IMR-90 (cell line): ENCODE measurements around the gene PRKD1.

Experiments used
- CEBPB ChIP-seq: IDR thresholded peaks from 2 replicates; pipeline ENCODE4 v1.6.1; 2012; ENCODE audit warnings: low read depth, low read length, improper control_type of control experiment
- CHD1 ChIP-seq: IDR thresholded peaks from 2 replicates; pipeline ENCODE4 v1.6.1; 2012; ENCODE audit warnings: low read depth, low read length, improper control_type of control experiment
- CTCF ChIP-seq: conservative IDR thresholded peaks from 2 replicates; pipeline ENCODE4 v1.5.1; 2012; ENCODE audit warnings: mild to moderate bottlenecking, low read depth, low read length, improper control_type of control experiment
- MAFK ChIP-seq: IDR thresholded peaks from 2 replicates; pipeline ENCODE4 v1.6.1; 2012; ENCODE audit warnings: low read depth, low read length, improper control_type of control experiment
- MXI1 ChIP-seq: IDR thresholded peaks from 2 replicates; pipeline ENCODE4 v1.6.1; 2012; ENCODE audit warnings: low read depth, mild to moderate bottlenecking, low read length, moderate library complexity, borderline replicate concordance
- NFE2L2 ChIP-seq: fragments of 150-350 bp; IDR thresholded peaks from 2 replicates; pipeline ENCODE4 v1.6.1; 2016; ENCODE audit warnings: low read depth, mild to moderate bottlenecking, low read length
- POLR2A ChIP-seq: IDR thresholded peaks from 2 replicates; pipeline ENCODE4 v1.6.1; 2012; ENCODE audit warnings: mild to moderate bottlenecking, low read depth, low read length
- RAD21 ChIP-seq: IDR thresholded peaks from 2 replicates; pipeline ENCODE4 v1.6.1; 2012; ENCODE audit warnings: low read length, improper control_type of control experiment
- RCOR1 ChIP-seq: IDR thresholded peaks from 2 replicates; pipeline ENCODE4 v1.6.1; 2012; ENCODE audit warnings: mild to moderate bottlenecking, low read length, improper control_type of control experiment; ENCODE audit not compliant: insufficient replicate concordance
- RFX5 ChIP-seq: IDR thresholded peaks from 2 replicates; pipeline ENCODE4 v1.8.0; 2012; ENCODE audit warnings: low read depth, mild to moderate bottlenecking, low read length, moderate library complexity
- SMC3 ChIP-seq: fragments of 150-350 bp; IDR thresholded peaks from 2 replicates; pipeline ENCODE4 v1.6.1; 2016; ENCODE audit warnings: low read depth, mild to moderate bottlenecking, antibody characterized with exemption, low read length, moderate library complexity
- USF2 ChIP-seq: fragments of 150-350 bp; IDR thresholded peaks from 2 replicates; pipeline ENCODE4 v1.6.1; 2017; ENCODE audit warnings: mild to moderate bottlenecking, antibody characterized with exemption, low read length, low read depth

- TF ChIP-seq CTCF (no peak), CEBPB (no peak), POLR2A (no peak), CHD1 (no peak), MAFK (no peak), RAD21 (no peak), SMC3 (no peak), MXI1 (no peak), USF2 (no peak), NFE2L2 (no peak), RFX5 (no peak), RCOR1 (no peak)
Measured at GRCh38 chr14:29953501-29953900, 25.9 kb upstream of the PRKD1 start.
